ENCODE data around the gene CCNE1. TPM values are rescaled to one million over a fixed set of nuclear protein-coding genes. Genes with fewer than 3 reads are reported as not detected.

Gene CCNE1
- total RNA-seq, 2 donors from 2014 or later = not detected

GRCh38 chr19:29842471-29843179, 30.8 kb downstream of the CCNE1 start:
- no peak for DNase-seq
- no peak overlapping the region for H3K4me3 ChIP-seq
- intact Hi-C loops (cut with DNase I) = no loop called here
- TF ChIP-seq CTCF (IDR thresholded peaks at IDR 0.05) (no peak), POLR2A (IDR thresholded peaks at IDR 0.05) (no peak)
- H3K36me3 ChIP-seq (replicated peaks in 1 of 2; ENCODE audit: insufficient read depth in 1 of 2, low read depth in 2 of 2) = no peaks in the 10 kb centered on the region
- H3K4me1 ChIP-seq = peaks cover 21% of the 10 kb centered on the region
- no peak for ATAC-seq
- 77 to 86% methylated on average over 10 to 11 of the region's 11 CpGs for WGBS, 2 donors
- no peaks in the 10 kb centered on the region for H3K27me3 ChIP-seq
- no peaks in the 10 kb centered on the region for H3K9me3 ChIP-seq
- H3K27ac ChIP-seq = no peak overlapping the region

- Histone ChIP-seq H3K27me3 (no peaks in the 10 kb centered on the region), H3K27ac (no peak overlapping the region), H3K4me1 (peaks cover 21% of the 10 kb centered on the region), H3K9me3 (no peaks in the 10 kb centered on the region), H3K36me3 (replicated peaks in 1 of 2; ENCODE audit: insufficient read depth in 1 of 2, low read depth in 2 of 2) (no peaks in the 10 kb centered on the region), H3K4me3 (no peak overlapping the region)
- ATAC-seq (no peak), DNase-seq (peak in 2 of 4 donors; percentile 7 to 23)
- intact Hi-C loops (cut with DNase I) = no loop called here
- WGBS, 2 donors = 13 to 15% methylated on average over 22 to 45 of the region's 48 CpGs
- TF ChIP-seq CTCF (IDR thresholded peaks at IDR 0.05) (no peak), POLR2A (IDR thresholded peaks at IDR 0.05) (no peak)
Observed at GRCh38 chr19:29843180-29844051, 31.6 kb downstream of the CCNE1 start.

- intact Hi-C loops (cut with DNase I) = no loop called here
- Histone ChIP-seq H3K27me3 (no peaks in the 10 kb centered on the region), H3K4me1 (peaks cover 21% of the 10 kb centered on the region), H3K36me3 (replicated peaks in 1 of 2; ENCODE audit: insufficient read depth in 1 of 2, low read depth in 2 of 2) (no peaks in the 10 kb centered on the region), H3K4me3 (peak overlapping the region; percentile 40 to 79), H3K9me3 (no peaks in the 10 kb centered on the region), H3K27ac (peak overlapping the region; percentile 48 to 92 (median 81))
- ATAC-seq (peak; percentile 91), DNase-seq (peak; percentile 94 to 96 (median 96))
- TF ChIP-seq CTCF (IDR thresholded peaks at IDR 0.05) (no peak), POLR2A (IDR thresholded peaks at IDR 0.05) (peak in 2 of 3 donors; percentile 51 to 61)
- WGBS, 2 donors = 0% methylated on average over 2 to 35 of the region's 49 CpGs
Observed at GRCh38 chr19:29844891-29845573, 33.2 kb downstream of the CCNE1 start.

GRCh38 chr19:29845574-29846176, 33.9 kb downstream of the CCNE1 start:
- DNase-seq (peak in 1 of 4 donors; percentile 13), ATAC-seq (no peak)
- Histone ChIP-seq H3K27me3 (no peaks in the 10 kb centered on the region), H3K27ac (peak overlapping the region in 3 of 4 donors; percentile 75 to 92 (median 87)), H3K36me3 (replicated peaks in 1 of 2; ENCODE audit: insufficient read depth in 1 of 2, low read depth in 2 of 2) (no peaks in the 10 kb centered on the region), H3K9me3 (no peaks in the 10 kb centered on the region), H3K4me1 (peaks cover 21% of the 10 kb centered on the region), H3K4me3 (peak overlapping the region; percentile 40 to 79)
- intact Hi-C loops (cut with DNase I) = no loop called here
- WGBS, 2 donors = 3% methylated on average over 20 to 22 of the region's 22 CpGs
- TF ChIP-seq CTCF (IDR thresholded peaks at IDR 0.05) = no peak
- no peak for TF ChIP-seq POLR2A (IDR thresholded peaks at IDR 0.05)
